Adrenal gland (tissue), 5 donors: ENCODE data around the gene TSHZ2.

Source experiments
- CTCF ChIP-seq, 6 experiments: fragments of 450-650 bp in 4 of 6; fragments of 200-600 bp in 2 of 6; sonication (generic) in 1 of 6; IDR thresholded peaks; 1 replicate in 5 of 6; 2 replicates in 1 of 6; pipeline versions ENCODE4 v1.5.1 to v1.8.0; 2016 to 2021; ENCODE audit warnings: antibody characterized with exemption in 6 of 6, mild to moderate bottlenecking in 2 of 6, moderate library complexity in 1 of 6
- POLR2A ChIP-seq, 2 donors: fragments of 450-650 bp; IDR thresholded peaks; one replicate each; pipeline ENCODE4 v1.6.1; 2017; ENCODE audit warnings: antibody characterized with exemption in 2 of 2, mild to moderate bottlenecking in 2 of 2, moderate library complexity in 1 of 2
- donor health status: DM: no; HTN: no; CAD: no.

DNA sequence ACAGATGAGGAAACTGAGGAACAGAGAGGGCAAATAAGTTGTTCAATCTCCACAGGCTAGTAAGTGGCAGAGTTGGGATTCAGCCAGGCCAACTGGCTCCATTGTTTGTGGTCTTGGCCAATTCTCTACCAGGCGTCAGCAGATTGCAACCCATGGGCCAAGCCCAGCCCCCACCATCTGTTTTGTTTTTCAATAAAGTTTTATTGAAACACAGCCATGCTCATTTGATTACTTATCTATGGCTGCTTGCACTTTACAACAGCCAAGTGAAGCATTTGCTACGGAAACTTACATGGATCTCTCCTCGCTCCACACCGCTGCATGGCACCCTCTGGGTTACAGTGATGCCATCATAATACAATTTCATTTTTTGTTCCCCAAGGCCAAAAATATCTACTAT is 530.7 kb downstream of the TSHZ2 start:
- TF ChIP-seq CTCF (IDR thresholded peaks at IDR 0.05) (no peak), POLR2A (IDR thresholded peaks at IDR 0.05) (no peak)
